Activated CD8-positive, alpha-beta memory T cell treated with anti-CD3 and anti-CD28 coated beads, Interleukin-2, amount 50 U/mL, for 4 hours (primary cell): ENCODE data around the gene GOLGA6L10.
"Not testable (repeated sequence)": the region's sequence is repeated elsewhere in the genome, so short reads cannot be mapped to it uniquely, and the experiment has no call there.

Source experiments
- DNase-seq: peaks from one replicate; pipeline ENCODE4 v3.0.0-alpha.2; 2020

The GOLGA6L10 gene

DNA sequence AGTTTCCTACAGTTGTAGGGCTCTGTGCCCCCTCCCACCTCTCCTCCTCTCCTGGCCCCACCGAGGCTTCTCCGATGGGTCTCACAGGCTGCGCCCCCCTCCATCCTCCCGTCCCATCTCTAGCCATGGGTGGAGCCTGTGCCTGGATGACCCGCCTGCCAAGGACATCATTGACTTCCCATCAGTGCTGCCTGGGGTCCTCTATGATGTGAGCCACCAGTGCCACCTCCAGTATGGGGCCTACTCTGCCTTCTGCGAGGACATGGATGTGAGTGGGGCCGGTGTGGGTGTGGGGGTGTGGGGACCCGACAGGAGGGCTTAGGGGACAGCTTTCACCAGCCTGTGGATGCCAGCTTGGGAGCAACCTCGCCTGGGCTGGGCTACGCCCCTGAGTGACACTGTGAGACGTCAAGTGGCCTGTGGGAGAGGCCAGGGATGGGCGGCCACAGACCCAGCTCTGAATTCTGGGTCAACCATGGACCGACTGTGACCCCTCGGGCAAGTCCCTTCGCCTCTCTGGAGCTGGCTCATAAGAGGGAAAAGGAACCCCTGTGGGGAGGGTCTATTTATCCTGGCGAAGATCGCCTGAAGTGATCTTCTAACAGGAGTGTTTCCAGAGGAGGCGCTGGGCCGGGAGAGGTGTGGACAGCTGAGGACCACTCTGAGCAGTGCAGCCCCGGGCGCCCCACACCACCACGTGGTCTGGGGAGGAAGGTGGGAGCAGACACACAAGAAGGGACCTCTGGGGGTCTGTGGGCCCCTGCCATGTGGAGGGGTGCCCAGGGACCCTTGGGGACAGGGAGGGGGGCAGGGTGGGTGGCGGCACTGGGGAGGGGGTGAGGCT lies 32.8 kb downstream of the GOLGA6L10 start:
- DNase-seq: not testable (repeated sequence)

DNA sequence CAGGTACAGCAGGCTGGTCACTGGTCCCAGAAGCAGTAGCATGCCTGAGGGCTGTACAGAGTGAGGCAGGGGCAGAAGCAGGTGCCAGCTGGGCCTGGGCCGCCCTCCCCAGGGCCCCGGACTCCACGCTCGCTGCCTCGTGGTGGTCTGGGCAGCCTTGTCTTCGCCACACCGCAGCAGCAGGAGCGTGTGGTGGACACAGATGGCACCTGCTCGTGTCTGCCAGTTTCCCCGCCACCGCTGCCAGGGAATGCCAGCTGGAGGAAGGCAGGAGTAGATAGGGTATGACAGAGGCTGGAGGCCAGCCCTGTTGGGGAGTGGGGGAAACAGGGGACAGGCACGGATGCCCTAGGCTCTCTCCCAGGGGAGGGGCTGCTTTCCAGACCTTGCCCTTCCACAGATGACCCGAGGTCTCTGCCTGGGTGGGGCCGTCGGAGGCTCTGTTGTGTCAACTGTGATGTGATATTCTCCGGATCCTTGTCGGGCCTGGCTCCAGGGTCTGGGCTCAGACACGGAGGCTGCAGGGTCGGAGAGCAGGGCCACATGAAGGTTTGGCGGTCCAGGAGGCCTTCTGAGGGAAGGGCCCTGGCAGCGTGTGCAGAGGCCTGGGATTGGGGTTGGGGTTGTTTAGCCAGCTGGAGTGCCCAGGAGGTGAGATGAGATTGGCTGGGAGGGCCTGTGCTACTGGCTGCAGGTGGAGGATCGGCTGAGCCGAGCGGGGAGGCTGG lies 33.6 kb downstream of the GOLGA6L10 start:
- DNase-seq: no peak

DNA sequence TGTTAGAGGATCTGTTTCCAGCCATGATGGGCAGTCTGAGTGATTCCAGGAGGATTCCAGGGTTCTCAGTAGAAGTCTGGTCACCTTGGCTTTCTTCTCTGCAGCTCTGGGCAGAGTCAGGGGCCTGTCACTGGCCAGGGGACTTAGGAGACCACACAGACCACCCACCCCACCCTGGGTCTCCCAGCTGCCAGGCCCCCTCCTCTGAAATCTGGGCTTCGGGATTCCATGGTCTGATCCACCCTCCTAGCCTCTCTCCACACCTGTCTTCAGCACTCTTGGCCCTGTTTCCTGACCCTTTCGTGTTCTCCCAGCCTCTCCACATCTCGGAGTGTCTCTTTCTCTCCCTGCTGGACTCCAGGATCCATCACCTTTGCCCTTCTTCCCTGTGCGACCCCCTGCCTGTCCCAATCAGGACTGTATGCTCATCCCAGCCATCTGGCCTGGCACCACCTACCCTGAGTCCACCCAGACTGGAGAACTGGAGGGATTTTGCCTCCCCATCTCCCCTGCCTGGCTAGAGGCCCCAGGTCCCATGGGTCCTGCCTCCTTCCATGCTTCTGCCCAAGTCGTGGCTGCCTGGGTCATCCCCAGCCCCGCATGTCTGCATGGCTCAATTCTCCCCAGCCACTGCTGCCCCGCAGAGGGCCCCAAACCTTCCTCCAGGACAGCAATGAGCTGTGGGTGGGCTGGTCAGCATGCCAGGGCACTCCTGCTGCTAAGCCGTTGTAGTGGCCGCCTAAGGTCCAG lies 34.3 kb downstream of the GOLGA6L10 start:
- DNase-seq: no peak

DNA sequence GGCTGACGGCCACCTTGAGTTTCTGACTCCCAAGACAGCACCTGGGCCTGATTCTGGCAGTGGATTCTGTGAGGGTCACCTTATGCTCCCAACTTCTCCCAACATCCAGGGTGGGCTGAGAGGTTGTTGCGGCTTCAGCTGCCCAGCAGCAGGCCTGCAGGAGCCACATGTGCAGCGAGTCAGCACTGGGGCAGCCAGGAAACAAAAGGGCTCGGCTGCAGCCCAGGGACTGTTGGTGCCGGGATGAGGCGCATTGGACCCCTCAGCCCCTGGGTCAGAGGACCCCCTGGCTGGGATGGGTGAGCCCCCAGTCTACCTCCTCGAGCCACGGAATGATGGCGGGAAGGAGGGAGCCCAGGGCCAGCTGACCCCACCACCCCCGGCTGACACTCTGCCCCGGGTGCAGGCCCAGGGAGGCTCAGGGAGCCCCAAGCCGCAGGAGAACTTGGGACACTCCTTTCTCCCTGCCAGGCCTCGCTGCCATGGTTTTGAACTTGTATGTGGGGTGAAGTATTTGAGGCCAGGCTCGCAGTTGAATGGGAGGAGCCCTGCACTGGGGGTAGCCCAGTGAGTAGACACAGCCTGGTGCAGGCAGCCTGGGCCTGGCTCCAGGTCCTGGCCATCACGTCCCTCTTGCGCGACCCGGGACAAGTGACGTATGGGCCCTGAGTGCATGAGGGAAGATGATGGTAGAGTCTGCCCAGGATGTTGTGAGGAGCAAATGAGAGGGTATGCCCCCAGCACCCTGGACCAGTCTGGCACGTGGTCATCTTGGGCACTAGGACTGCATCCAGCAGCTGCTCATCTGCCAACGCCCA lies 35.1 kb downstream of the GOLGA6L10 start:
- DNase-seq: not testable (repeated sequence)

DNA sequence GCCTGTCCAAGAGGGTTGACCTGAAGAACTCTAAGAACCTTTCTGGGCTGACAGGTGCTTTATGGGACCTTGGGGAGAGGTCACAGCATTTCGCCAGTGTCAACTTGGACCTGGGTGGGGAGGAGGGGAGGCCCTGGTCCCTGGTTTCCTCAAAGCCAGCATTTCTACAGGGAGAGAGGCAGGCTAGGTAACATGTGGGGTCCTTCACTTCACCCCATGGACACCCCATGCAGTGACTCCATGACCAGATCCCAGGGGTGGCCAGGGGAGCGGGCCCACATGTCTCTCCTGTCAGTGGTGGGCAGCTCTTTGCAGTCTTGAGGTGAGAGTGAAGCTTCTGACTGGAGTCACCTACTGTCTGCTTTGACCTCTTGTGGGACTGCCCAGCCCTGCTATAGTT lies 35.8 kb downstream of the GOLGA6L10 start:
- no peak for DNase-seq

DNA sequence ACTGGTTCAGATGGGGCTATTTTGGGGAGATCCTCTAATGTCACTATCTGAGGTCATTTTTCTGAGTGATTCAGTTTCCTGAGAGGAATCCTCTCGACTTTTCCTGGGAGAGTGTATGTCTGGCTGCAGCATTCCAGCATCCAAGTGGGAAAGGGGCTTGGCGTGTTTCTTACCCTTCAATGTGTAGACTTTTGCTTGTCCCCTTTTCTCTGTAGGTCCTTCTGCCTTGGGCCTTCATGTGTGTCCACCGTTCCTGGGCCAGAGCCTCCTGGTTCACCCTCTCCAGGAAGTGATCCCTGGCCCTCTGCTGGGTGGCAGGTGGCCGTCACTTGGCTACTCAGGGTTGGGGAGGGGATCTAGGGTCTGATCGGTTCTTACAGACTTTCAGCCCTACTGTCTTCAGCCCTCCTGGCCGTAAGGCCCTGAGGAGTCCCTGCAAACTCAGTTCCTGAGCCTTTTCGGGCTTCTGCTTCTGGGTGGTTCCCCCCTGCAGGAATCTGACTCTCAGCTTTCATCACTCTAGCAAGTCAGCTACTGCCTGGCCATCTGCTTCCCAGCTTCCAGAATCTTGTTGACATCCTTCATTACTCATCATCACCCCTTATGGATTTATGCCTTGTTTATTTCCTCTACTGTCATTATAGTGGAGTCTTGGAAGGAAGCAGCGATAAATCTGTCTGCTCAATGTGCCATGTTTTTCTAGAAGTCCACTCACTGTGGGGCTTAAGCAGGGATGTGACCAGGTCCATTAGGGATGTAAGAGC lies 36.5 kb downstream of the GOLGA6L10 start:
- no peak for DNase-seq

DNA sequence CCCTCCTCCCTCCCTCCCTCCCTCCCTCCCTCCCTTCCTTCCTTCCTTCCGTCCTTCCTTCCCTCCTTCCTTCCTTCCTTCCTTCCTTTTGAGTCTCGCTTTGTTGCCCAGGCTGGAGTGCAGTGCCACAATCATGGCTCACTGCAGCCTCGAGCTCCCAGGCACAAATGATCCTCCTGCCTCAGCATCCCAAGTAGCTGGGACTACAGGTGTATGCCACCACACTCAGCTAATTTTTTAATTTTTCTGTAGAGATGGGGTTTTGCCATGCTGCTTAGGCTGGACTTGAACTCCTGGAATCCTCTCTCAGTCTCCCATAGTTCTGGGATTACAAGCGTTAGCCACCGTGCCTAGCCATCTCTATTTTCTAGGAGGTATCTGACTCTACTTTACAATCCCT lies 38.0 kb downstream of the GOLGA6L10 start:
- not testable (repeated sequence) for DNase-seq

DNA sequence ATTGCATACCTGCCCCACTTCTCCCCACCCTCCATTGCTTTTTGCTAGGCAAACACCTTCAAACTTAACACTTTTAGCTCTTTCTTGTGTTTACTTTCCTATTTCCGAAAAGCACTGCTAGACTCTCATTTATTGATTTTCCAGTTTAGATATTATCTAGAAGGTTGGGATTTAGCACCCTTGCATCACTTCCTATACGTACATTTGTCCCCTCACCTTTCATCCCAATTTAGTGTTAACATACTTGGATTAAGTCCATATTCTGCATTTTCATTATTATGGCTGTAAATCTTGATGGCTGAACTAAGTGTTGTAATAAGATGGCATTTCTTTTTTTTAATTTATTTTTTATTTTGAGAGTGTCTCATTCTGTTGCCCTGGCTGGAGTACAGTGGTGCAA lies 39.5 kb downstream of the GOLGA6L10 start:
- DNase-seq: no peak

DNA sequence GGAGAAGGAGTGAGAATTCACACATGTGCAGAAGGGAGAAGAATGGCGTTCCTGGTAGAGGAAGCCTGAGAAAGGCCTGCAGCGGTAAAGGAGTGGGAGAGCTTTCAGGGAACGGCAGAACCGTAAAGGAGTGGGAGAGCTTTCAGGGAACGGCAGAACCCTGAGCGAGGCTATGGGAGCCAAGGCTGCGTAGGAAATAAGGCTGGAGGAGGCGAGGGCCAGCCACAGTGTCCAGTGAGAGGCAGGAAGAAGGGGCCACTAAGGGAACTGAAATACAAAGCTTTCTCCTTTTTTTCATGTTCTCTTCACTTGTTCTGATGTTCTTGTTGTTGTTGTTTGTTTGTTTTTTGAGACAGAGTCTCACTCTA lies 41.6 kb downstream of the GOLGA6L10 start:
- DNase-seq: no peak

DNA sequence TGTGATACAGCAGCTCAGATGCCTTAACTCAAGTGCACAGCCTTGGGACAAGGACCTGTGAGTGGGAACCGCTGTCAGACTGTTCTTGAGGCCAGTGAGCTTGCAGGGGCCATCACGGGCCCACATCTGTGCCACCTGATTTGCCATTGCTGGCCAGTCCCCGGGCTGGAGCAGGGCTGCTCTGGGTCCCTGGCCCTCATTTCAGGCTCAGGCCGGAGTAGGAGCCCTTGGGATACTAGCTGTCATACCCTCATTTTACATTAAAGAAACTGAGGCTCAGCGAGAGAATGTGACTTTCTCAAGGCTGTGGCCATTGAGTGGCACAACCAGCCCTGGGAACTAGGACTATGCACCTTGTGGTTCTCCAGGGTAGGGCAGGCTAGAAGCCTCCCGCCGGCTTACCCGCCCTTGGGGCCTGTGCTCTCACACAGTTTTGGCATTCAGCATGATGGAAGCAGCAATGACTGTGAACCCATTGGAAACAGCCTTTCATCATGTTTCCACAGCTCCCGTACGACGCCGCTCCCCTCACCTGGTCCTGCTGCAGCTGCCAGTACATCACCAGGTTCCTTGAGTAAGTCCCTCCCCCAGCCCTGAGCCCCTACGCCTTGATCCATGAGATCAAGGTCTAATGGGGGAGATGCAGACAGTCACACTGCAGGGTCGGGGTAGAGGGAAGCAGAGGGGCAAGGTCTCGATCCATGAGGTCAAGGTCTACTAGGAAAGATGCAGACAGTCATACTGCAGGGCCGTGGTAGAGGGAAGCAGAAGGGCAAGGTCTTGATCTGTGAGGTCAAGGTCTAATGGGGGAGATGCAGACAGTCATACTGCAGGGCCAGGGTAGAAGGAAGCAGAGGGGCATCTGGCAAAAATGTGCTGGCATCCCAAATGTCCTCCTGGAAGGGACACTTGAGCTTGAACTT lies 42.2 kb downstream of the GOLGA6L10 start:
- DNase-seq: no peak

DNA sequence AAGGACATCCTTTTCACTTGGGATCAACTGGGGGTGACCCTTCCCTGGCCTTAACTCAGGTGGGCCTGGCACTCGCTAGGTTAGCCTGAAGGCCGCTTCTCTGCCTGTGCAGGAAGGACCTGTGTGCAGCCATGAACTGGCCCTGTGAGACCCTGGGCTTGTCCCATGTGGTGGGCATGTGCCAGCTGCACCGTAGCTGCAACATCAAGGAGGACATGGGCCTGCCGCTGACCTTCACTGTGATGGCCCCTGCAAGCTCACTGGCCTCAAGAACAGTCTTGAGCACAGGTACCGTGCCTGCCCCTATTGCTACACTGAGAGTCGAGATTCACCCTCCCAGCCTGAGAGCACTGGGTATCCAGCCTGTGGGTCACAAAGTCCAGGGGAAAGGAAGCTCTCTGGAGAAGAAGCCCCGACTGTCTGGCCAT lies 43.6 kb downstream of the GOLGA6L10 start:
- no peak for DNase-seq

DNA sequence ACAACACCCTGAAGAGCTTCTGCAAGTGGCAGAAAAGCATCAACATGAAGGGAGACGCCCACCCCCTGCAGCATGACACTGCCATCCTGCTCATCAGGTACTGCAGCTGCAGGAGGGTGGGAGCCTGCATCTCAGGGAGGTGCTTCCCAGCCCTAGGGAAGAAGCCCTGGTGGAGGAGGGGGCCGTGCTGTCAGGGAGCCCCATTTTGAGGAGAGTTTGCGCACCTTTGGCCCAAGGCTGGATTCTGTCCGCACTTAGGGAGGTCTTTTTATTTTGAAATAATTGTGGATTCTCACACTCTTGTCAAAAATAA lies 44.5 kb downstream of the GOLGA6L10 start:
- no peak for DNase-seq

DNA sequence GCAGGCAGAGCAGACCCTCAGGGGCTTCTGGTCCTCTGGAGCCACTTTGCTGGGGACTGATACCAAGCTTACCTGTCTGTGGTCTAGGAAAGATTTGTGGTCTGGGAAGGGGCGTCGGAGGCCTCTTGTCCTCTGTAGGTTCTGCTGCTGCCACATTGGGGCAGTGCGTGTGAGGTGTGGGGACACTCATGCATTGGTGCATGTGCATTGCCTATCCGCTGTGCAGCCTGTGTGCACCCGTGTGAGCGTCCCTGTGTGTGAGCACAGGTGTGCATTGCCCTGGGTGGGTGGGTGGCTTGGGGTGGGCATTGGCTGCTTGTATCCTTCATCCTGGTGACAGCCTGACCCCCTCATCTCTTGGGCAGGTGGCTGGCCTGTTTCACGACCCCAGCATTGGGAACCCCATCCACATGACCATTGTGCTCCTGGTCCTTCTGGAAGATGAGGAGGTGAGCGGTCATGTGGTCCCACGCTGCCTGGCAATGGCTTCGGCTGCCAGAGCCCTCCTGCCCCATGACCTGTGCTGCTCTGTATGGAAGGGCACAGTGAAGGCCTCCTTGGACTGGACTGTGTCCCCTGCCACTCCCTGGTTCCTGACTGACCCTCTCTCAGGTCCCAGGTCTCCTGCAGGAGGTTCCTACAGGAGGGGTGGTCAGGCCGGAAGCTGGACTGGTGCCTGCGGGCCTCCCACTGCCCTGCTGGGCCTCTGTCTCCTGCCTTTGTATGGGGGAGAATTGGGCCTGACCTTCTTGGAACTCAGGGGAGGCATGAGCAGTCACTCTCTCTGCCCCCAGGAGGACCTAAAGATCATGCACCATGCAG lies 45.1 kb downstream of the GOLGA6L10 start:
- DNase-seq: no peak

DNA sequence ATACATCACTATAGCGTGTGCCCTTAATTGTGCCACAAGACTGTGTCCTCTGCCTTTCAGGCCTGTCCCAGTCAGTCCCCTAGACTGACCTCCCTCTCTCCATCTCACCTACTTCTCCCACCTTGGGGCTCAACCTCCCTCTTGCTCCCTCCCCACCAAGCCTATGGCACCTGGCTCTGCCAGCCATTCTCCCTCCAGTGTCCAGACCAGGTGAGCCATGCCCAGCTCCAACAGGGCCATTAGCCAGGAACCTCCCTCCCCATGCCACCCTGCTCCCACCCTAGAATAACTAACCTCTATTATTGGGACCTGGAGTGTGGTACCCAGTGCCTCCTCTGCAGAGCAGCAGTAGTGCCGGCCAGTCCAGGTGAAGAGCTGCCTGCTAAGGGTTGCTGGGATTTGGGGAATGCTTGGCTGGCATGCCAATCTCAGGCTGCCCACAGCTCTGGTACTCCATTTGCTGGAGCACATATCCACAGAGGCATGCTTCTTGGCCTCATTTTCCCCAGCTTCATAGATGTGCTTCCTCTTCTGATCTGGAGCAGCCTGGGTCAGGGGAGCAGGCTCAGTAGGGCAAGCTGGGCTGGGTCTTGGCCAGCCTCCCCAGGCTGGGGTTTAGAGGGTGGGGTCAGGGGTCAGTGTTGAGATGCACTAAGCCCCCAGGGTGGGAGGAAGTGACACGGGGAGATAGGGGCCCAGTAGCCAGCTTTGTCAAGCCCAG lies 47.8 kb downstream of the GOLGA6L10 start:
- DNase-seq: no peak

DNA sequence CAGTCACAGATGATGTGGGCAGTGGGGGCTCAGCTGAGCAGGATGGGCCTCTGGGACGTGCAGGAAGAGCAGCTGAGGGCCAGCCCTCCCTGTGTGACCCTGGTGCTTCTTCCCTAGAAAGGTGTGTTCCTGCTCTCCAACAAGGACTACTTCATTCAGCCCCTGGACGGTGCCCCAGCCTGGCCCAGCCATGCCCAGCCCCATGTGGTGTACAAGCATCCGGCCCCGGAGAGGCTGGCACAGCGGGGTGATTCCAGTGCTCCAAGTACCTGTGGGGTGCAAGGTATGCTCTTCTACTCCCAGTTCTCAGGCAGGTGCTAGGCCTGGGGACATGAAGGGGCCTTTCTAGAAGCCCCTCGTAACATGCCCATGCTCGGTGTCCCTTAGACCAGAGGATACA lies 48.4 kb downstream of the GOLGA6L10 start:
- DNase-seq: no peak

DNA sequence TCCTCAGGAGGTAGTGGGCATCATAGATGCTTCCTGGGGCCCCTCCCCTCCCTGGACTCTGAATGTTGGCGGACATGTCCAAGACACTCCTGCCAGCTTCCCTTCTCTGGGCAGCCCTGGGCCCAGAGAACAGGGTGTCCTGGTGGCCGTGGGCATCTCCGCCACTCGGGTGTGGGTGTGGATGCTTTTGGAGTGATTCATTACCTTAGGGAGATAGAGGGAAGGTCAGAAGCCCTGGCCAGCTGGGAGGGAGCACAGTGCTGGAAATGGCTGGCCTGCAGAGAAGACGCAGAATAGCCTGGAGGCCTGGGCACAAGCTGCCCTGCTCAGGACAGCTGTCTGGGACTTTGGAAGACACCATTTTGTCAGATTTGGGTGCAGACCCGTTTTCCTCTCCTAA lies 48.9 kb downstream of the GOLGA6L10 start:
- DNase-seq: not testable (repeated sequence)

DNA sequence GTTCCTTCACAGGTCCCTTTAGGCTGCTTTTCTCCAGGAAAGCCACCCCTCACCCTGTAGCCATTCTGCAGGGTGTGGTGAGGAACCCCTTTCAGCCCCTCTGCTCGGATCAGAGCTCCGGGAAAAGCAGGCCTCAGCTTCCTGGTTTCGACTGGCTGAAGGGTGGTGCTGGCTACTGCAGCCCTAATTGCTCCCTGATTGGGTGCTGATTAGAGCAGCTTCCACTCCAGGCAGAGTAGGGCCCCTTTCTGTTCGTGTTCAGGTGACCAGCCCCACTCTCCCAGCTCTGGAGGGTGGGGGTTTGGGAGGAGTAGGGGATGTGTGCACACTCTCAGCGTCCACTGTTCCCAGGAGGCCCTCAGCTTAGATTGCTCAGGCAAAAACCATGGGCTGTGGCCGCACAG lies 49.8 kb downstream of the GOLGA6L10 start:
- DNase-seq: not testable (repeated sequence)

DNA sequence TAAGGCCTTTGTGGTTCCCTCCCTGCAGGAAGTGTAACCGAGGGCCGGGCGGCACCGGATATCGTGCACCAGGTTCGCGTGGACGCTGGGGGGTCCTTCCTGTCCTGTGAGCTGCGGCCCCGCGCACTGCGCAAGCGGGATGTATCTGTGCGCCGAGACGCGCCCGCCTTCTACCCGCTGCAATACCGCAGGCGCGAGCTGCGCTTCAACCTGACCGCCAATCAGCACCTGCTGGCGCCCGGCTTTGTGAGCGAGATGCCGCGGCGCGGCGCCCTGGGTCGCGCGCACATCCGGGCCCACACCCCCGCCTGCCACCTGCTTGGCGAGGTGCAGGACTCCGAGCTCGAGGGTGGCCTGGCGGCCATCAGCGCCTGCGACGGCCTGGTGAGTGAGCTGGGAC lies 50.8 kb downstream of the GOLGA6L10 start:
- DNase-seq: peak; percentile 48

DNA sequence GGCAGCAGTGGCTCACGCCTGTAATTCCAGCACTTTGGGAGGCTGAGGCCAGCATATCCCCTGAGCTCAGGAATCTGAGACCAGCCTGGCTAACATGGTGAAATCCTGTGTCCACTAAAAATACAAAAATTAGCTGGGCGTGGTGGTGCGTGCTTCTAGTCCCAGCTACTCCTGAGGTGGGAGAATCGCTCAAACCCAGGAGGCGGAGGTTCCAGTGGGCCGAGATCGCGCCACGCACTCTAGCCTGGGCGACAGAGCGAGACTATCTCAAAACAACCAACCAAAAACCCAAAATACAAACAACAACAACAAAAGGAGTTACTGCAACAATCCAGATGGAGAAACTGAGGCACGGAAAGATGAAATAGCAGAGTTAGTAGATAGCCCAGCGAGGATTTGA lies 51.2 kb downstream of the GOLGA6L10 start:
- DNase-seq: no peak
